ENCODE data around the gene SCGB1C2.

Gene SCGB1C2

DNA sequence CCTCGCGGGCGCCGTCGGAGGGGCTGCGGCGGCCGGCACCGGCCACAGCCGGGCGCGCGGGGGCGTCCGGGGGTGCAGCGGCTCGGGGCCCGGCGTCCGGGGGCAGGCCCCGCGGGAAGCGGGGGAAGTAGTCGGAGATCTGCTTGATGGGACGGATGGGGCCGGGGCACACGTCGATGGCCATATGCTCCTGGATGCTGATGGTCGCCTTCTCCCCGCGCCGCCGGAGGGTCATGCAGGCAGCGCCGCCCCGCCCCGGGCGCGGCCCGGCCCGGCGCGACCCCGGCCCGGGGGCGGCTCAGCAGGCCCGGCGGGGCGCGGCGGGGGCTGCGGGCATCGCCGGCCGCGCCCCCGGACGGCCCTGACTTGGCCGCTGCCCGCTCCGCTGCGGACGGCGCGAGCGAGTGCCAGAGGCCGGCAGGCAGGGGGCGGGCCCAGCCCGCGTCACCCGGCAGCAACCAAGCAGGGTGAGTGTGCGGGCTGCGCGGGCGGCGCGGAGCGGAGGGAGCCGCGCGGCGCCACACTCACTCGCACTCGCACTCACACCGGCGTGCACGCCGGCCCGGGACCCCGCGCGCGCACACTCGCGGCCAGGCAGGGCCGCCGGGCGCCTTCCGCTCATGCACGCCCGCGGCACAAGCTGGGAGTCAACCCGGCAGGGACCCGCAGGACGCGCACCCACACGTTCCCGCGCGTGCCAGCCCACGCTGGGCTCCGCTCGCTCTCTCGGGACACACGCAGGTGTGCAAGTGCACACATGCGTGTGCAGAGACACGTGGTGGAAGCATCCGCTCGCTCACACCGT, 44.1 kb downstream of the SCGB1C2 start, which contains the start of gene DOC2B:
Gene DOC2B (minus strand): TSS at position 406 of the 805 bp plus-strand sequence. CDS start 171 bp downstream, at position 235.
- no peak for DNase-seq (ENCODE audit: low read depth in 1 of 2, low spot score in 1 of 2)
- TF ChIP-seq JUND (IDR thresholded peaks at IDR 0.05; ENCODE audit: low read depth), result no peak
- in situ Hi-C loops (cut with HindIII; ENCODE audit: low pct_unique_long_range_greater_than_20kb, low sequenced_read_pairs), result no loop called here

DNA sequence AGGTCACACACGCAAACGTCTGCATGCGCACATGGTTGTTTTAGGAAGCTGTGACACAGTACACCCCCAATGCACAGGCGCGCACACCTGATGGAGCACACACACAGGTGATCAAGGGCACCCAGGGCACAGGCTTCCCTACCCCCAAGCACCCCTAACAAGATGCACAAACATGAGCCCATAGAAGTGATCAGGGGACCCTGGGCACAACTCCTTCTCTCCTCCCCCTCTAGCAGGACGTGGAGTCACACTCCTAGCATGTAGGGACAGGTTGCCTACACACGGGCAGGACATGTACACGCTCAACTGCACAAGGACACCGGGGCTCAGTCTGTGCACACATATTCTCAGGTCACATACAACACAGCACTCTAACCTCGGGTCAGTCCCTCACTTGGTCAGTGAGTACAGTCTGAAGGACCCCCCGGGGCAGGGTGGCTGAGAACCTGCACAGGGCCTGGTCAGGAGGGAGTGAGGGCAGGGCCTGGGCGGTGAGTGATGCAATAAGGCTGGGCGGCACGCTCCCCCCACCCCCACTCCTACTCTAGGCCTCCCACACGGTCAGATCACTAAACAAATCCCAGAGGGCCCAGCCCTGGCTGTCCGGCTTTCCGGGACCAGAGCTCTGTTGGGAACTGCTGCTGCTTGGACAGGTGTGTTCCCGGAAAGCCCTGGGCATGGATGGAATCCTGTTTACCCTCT, 44.8 kb downstream of the SCGB1C2 start:
- DNase-seq (ENCODE audit: low read depth in 1 of 2, low spot score in 1 of 2), result peak; percentile 48 to 55
- in situ Hi-C loops (cut with HindIII; ENCODE audit: low pct_unique_long_range_greater_than_20kb, low sequenced_read_pairs), result no loop called here

DNA sequence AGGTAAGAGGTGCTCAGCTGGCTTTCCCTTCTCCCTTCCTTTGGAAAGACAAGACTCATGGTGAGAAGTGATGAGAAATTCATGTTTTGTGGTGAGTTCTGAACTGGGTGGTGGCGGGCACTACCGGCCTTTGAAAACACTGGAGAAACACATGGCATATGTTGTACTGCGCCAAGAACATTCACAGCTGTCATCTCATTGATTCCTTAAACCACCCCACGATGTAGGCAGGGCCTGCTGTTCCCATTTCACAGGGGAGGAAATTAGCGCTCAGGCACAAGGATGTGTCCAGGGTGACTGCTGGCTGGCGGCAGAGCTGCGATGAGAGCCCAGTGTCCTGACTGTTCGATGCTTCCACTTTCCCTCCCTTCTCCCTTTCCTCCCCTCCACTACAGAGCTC, 45.7 kb downstream of the SCGB1C2 start:
- in situ Hi-C loops (cut with HindIII; ENCODE audit: low pct_unique_long_range_greater_than_20kb, low sequenced_read_pairs), result no loop called here
- TF ChIP-seq JUND (IDR thresholded peaks at IDR 0.05; ENCODE audit: low read depth), result no peak
- no peak for DNase-seq (ENCODE audit: low read depth in 1 of 2, low spot score in 1 of 2)

More for the DNA sequence above, 44.8 kb downstream of the SCGB1C2 start:
- no peak for TF ChIP-seq JUND (IDR thresholded peaks at IDR 0.05; ENCODE audit: low read depth)

DNA sequence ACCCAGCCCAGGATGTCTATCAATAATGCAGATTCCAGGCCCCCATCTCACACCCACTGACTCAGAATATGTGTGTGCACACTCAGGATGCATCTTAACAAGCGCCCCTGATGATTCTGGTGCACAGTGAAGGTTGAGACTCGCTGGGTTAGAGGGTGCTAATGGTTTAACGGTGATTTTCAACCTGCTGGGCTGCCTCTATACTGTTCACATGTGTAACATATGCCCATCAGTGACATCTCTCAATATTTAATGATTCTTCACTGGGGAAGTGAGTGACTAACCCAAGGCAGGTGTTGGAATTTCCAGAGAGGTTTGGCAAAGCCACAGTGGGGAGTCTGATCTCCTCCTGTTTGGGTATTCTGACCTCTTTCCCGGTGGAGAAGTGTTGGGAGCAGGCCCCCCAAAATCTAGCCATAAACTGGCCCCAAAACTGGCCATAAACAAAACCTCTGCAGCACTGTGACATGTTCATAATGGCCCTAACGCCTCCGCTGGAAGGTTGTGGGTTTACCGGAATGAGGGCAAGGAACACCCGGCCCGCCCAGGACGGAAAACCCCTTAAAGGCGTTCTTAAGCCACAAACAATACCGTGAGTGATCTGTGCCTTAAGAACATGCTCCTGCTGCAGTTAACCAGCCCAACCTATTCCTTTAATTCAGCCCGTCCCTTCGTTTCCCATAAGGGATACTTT, 48.2 kb downstream of the SCGB1C2 start:
- DNase-seq (ENCODE audit: low read depth in 1 of 2, low spot score in 1 of 2), result no peak
- in situ Hi-C loops (cut with HindIII; ENCODE audit: low pct_unique_long_range_greater_than_20kb, low sequenced_read_pairs), result no loop called here
- TF ChIP-seq JUND (IDR thresholded peaks at IDR 0.05; ENCODE audit: low read depth), result no peak

DNA sequence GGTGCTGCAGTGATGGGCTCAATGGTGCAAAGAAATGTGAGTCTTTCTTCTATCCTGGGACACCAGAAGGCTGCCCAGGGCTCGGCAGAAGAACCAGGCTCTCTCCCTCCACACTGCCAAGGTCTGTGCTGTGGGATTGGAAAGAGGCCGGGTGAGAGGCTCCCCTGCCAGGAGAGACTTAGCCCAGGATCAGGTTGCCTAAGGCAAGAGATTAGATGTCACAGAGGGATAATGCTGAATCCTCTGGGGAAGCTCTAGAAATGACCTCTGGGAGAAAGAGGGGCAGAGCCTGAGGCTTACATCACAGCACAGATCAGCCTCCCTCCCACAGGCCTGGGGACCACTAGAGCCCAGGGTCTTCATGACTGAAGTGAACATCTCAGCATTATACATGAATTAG, 49.8 kb downstream of the SCGB1C2 start:
- in situ Hi-C loops (cut with HindIII; ENCODE audit: low pct_unique_long_range_greater_than_20kb, low sequenced_read_pairs), result no loop called here
- no peak for DNase-seq (ENCODE audit: low read depth in 1 of 2, low spot score in 1 of 2)

More for the DNA sequence above, 49.8 kb downstream of the SCGB1C2 start:
- no peak for TF ChIP-seq JUND (IDR thresholded peaks at IDR 0.05; ENCODE audit: low read depth)

Measured in T47D (cell line).